ENCODE measurements around the gene CHST11. TPM values are rescaled to one million over a fixed set of nuclear protein-coding genes. Genes with fewer than 3 reads are reported as not detected.

Gene CHST11
- total RNA-seq, 1 donor from 2014 or later = 7.7 TPM

DNA sequence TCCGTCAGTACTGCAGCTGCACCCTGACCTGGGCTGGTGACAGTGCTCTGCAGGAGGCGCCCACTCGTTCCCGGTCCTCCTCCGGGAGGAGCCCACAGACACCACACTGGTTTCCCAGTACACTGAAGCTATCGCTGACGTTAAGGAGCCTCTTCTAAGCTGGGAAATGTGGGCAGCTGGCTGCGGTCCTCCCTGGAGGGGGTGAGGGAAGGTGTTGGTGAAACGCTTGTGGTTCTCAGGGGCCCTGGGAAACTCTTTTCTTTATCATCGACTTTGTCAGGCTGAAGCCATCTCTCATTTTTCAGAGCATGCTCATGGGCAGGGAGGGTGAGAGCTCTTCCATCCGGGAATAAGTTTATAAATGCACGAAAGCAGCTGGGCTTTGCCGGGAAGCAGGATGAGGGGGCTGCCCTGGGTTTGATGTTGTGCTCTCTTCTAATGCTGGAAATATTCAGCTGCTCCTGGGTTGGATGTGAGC is 176.0 kb downstream of the CHST11 start:
- Histone ChIP-seq H3F3A (ENCODE audit: low read depth) (peaks cover 5% of the 10 kb centered on the region), H3K9ac (no peak overlapping the region), H3K27me3 (no peaks in the 10 kb centered on the region), H3K79me2 (ENCODE audit: low read depth) (no peaks in the 10 kb centered on the region), H3K36me3 (no peaks in the 10 kb centered on the region), H3K4me2 (no peak overlapping the region), H2AFZ (replicated peaks) (no peak overlapping the region), H3K27ac (no peak overlapping the region), H4K20me1 (ENCODE audit: low read depth) (peaks cover 13% of the 10 kb centered on the region), H3K4me1 (peaks cover 22% of the 10 kb centered on the region), H3K9me3 (ENCODE audit: low read depth) (no peaks in the 10 kb centered on the region), H3K4me3 (no peak overlapping the region)
- Mint-ChIP-seq H3K27ac (no peak overlapping the region), H3K4me3 (no peak overlapping the region), H3K36me3 (no peaks in the 10 kb centered on the region), H3K9me3 (no peaks in the 10 kb centered on the region), H3K4me1 (peaks cover 47% of the 10 kb centered on the region), H3K27me3 (ENCODE audit: insufficient read depth, low read depth) (no peaks in the 10 kb centered on the region)
- TF ChIP-seq, protein P1, sequence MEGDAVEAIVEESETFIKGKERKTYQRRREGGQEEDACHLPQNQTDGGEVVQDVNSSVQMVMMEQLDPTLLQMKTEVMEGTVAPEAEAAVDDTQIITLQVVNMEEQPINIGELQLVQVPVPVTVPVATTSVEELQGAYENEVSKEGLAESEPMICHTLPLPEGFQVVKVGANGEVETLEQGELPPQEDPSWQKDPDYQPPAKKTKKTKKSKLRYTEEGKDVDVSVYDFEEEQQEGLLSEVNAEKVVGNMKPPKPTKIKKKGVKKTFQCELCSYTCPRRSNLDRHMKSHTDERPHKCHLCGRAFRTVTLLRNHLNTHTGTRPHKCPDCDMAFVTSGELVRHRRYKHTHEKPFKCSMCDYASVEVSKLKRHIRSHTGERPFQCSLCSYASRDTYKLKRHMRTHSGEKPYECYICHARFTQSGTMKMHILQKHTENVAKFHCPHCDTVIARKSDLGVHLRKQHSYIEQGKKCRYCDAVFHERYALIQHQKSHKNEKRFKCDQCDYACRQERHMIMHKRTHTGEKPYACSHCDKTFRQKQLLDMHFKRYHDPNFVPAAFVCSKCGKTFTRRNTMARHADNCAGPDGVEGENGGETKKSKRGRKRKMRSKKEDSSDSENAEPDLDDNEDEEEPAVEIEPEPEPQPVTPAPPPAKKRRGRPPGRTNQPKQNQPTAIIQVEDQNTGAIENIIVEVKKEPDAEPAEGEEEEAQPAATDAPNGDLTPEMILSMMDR (IDR thresholded peaks at IDR 0.05) = no peak
- TF ChIP-seq EZH2 (IDR thresholded peaks at IDR 0.05) (no peak), EZH2phosphoT487 (IDR thresholded peaks at IDR 0.05) (no peak)
- no peak for DNase-seq (ENCODE audit: low spot score)

GRCh38 chr12:104634044-104634443 is 177.3 kb downstream of the CHST11 start:
- no peak overlapping the region for H3K4me3 ChIP-seq
- H3K9ac ChIP-seq = no peak overlapping the region
- H3K4me2 ChIP-seq = no peak overlapping the region
- no peak for DNase-seq (ENCODE audit: low spot score)
- H4K20me1 ChIP-seq (ENCODE audit: low read depth) = peaks cover 4% of the 10 kb centered on the region
- TF ChIP-seq, protein P1 (IDR thresholded peaks at IDR 0.05) = no peak
- TF ChIP-seq EZH2phosphoT487 (IDR thresholded peaks at IDR 0.05) (no peak), EZH2 (IDR thresholded peaks at IDR 0.05) (no peak)
- no peak overlapping the region for H3K27ac ChIP-seq
- Mint-ChIP-seq H3K4me3 (no peak overlapping the region), H3K27me3 (ENCODE audit: insufficient read depth, low read depth) (no peaks in the 10 kb centered on the region), H3K36me3 (no peaks in the 10 kb centered on the region), H3K4me1 (peaks cover 46% of the 10 kb centered on the region), H3K9me3 (no peaks in the 10 kb centered on the region), H3K27ac (no peak overlapping the region)
- no peaks in the 10 kb centered on the region for H3K27me3 ChIP-seq
- no peaks in the 10 kb centered on the region for H3K9me3 ChIP-seq (ENCODE audit: low read depth)
- H3K79me2 ChIP-seq (ENCODE audit: low read depth) = no peaks in the 10 kb centered on the region
- no peaks in the 10 kb centered on the region for H3K36me3 ChIP-seq
- no peak overlapping the region for H2AFZ ChIP-seq (replicated peaks)
- peaks cover 16% of the 10 kb centered on the region for H3K4me1 ChIP-seq
- no peaks in the 10 kb centered on the region for H3F3A ChIP-seq (ENCODE audit: low read depth)

- Mint-ChIP-seq H3K4me3 (no peak overlapping the region), H3K4me1 (peaks cover 53% of the 10 kb centered on the region), H3K27ac (no peak overlapping the region), H3K27me3 (ENCODE audit: insufficient read depth, low read depth) (no peaks in the 10 kb centered on the region), H3K9me3 (peaks cover 5% of the 10 kb centered on the region), H3K36me3 (peaks cover 5% of the 10 kb centered on the region)
- no peaks in the 10 kb centered on the region for H3K79me2 ChIP-seq (ENCODE audit: low read depth)
- no peak overlapping the region for H2AFZ ChIP-seq (replicated peaks)
- no peak overlapping the region for H3K4me3 ChIP-seq
- DNase-seq (ENCODE audit: low spot score) = no peak
- peaks cover 4% of the 10 kb centered on the region for H4K20me1 ChIP-seq (ENCODE audit: low read depth)
- H3K9ac ChIP-seq = no peak overlapping the region
- H3K9me3 ChIP-seq (ENCODE audit: low read depth) = no peaks in the 10 kb centered on the region
- no peaks in the 10 kb centered on the region for H3K27me3 ChIP-seq
- no peak for TF ChIP-seq EZH2phosphoT487 (IDR thresholded peaks at IDR 0.05)
- TF ChIP-seq, protein P1 (IDR thresholded peaks at IDR 0.05) = no peak
- TF ChIP-seq EZH2 (IDR thresholded peaks at IDR 0.05) = no peak
- H3F3A ChIP-seq (ENCODE audit: low read depth) = no peaks in the 10 kb centered on the region
- H3K27ac ChIP-seq = no peak overlapping the region
- H3K4me2 ChIP-seq = no peak overlapping the region
- no peaks in the 10 kb centered on the region for H3K36me3 ChIP-seq
- H3K4me1 ChIP-seq = peaks cover 23% of the 10 kb centered on the region
Observed at GRCh38 chr12:104634852-104635251, 178.1 kb downstream of the CHST11 start.

Measured in neural progenitor cell (in vitro differentiated cells).